IMR-90 (cell line): ENCODE results near the gene TKFC. TPM values are rescaled to one million over a fixed set of nuclear protein-coding genes. Genes with fewer than 3 reads are reported as not detected.
"Not testable (repeated sequence)": the region's sequence is repeated elsewhere in the genome, so short reads cannot be mapped to it uniquely, and the experiment has no call there.

Experiments used
- ATAC-seq: fragments of 200-7000 bp; cut with Tn5 transposase; 2 replicates; pipeline ENCODE4 v1.9.1; 2020; ENCODE audit warnings: low read depth, mild to moderate bottlenecking, moderate library complexity
- BruUV-seq: library from RNA; stranded (reverse); fragments of 400-500 nt; replicated peaks from 2 replicates; lab custom pipeline; 2021; lab: Mats Ljungman, UMichigan
- CTCF ChIA-PET: fragments of 300-600 bp; formaldehyde crosslinking; extraction: SDS; loops from one replicate; lab custom pipeline; 2021; ENCODE audit warnings: antibody characterized with exemption; lab: Yijun Ruan, JAX
- POLR2A ChIA-PET: fragments of 300-600 bp; sonication (Branson Sonifier 250); formaldehyde crosslinking; loops from one replicate; lab custom pipeline; 2022; ENCODE audit warnings: antibody characterized with exemption; ENCODE audit not compliant: unreplicated experiment; lab: Charles Lee
- DNase-seq: peaks from one replicate; pipeline ENCODE4 v3.0.0; 2013
- H2AFZ ChIP-seq: replicated peaks from 2 replicates; pipeline ENCODE3; 2013; ENCODE audit warnings: low read length, mild to moderate bottlenecking; ENCODE audit not compliant: poor library complexity
- H2AK5ac ChIP-seq: 2 replicates; pipeline ENCODE4 v1.6.1; 2013; ENCODE audit warnings: low read depth, low read length, inconsistent platforms
- H2AK9ac ChIP-seq: replicated peaks from 2 replicates; pipeline ENCODE3; 2013; ENCODE audit warnings: mild to moderate bottlenecking, low read depth, low read length, moderate library complexity; ENCODE audit not compliant: poor library complexity
- H2BK120ac ChIP-seq: 2 replicates; pipeline ENCODE4 v1.6.1; 2013; ENCODE audit warnings: low read depth, low read length, inconsistent platforms
- H2BK15ac ChIP-seq: 3 replicates; pipeline ENCODE4 v1.6.1; 2013; ENCODE audit warnings: low read depth, low read length, inconsistent platforms
- H2BK20ac ChIP-seq: 2 replicates; pipeline ENCODE4 v1.6.1; 2013; ENCODE audit warnings: low read depth, mild to moderate bottlenecking, inconsistent platforms, low read length, moderate library complexity
- H2BK5ac ChIP-seq: 2 replicates; pipeline ENCODE4 v1.6.1; 2013; ENCODE audit warnings: mild to moderate bottlenecking, low read depth, low read length, inconsistent platforms; ENCODE audit not compliant: poor library complexity, severe bottlenecking
- H3K14ac ChIP-seq: replicated peaks from 2 replicates; pipeline ENCODE4 v1.6.1; 2013; ENCODE audit warnings: low read depth, low read length, inconsistent platforms
- H3K18ac ChIP-seq: 2 replicates; pipeline ENCODE4 v1.6.1; 2013; ENCODE audit warnings: low read depth, low read length, control low read depth
- H3K23ac ChIP-seq: 2 replicates; pipeline ENCODE4 v1.6.1; 2013; ENCODE audit warnings: low read depth, low read length, inconsistent platforms
- H3K27ac ChIP-seq: 2 replicates; pipeline ENCODE4 v1.5.1; 2013; ENCODE audit warnings: mild to moderate bottlenecking, control low read depth, low read length; ENCODE audit not compliant: insufficient read depth
- H3K27me3 ChIP-seq: 2 replicates; pipeline ENCODE4 v1.6.1; 2013; ENCODE audit warnings: low read length; ENCODE audit not compliant: control insufficient read depth, insufficient read depth
- H3K36me3 ChIP-seq: 2 replicates; pipeline ENCODE4 v1.6.1; 2013; ENCODE audit warnings: low read length, mixed read lengths; ENCODE audit not compliant: control insufficient read depth, insufficient read depth
- H3K4ac ChIP-seq: 2 replicates; pipeline ENCODE4 v1.6.1; 2013; ENCODE audit warnings: low read depth, low read length, inconsistent platforms
- H3K4me1 ChIP-seq: 2 replicates; pipeline ENCODE4 v1.6.1; 2013; ENCODE audit warnings: low read length, mixed read lengths; ENCODE audit not compliant: control insufficient read depth, insufficient read depth
- H3K4me2 ChIP-seq: 2 replicates; pipeline ENCODE4 v1.6.1; 2013; ENCODE audit warnings: low read depth, mild to moderate bottlenecking, control low read depth, low read length, moderate library complexity
- H3K4me3 ChIP-seq: 2 replicates; pipeline ENCODE4 v1.5.1; 2013; ENCODE audit warnings: low read depth, mild to moderate bottlenecking, control low read depth, low read length, moderate library complexity; ENCODE audit not compliant: insufficient read depth
- H3K56ac ChIP-seq: 2 replicates; pipeline ENCODE4 v1.6.1; 2013; ENCODE audit warnings: low read length, inconsistent platforms; ENCODE audit not compliant: insufficient read depth; ENCODE audit errors: extremely low read depth
- H3K79me1 ChIP-seq, 2 experiments: 2 replicates each; pipeline ENCODE4 v1.6.1; 2013; ENCODE audit warnings: low read length in 2 of 2, inconsistent platforms in 1 of 2, low read depth in 1 of 2
- H3K9ac ChIP-seq: 2 replicates; pipeline ENCODE4 v1.6.1; 2013; ENCODE audit warnings: low read depth, low read length, control low read depth
- H3K9me1 ChIP-seq: 2 replicates; pipeline ENCODE4 v1.6.1; 2013; ENCODE audit warnings: low read length, inconsistent platforms; ENCODE audit not compliant: insufficient read depth
- H3K9me3 ChIP-seq: 2 replicates; pipeline ENCODE4 v1.6.1; 2013; ENCODE audit warnings: low read length; ENCODE audit not compliant: control insufficient read depth, insufficient read depth
- H4K20me1 ChIP-seq: 2 replicates; pipeline ENCODE4 v1.6.1; 2013; ENCODE audit warnings: low read length, inconsistent platforms; ENCODE audit not compliant: insufficient read depth
- H4K5ac ChIP-seq: 2 replicates; pipeline ENCODE4 v1.6.1; 2013; ENCODE audit warnings: mild to moderate bottlenecking, low read depth, low read length, control low read depth
- H4K8ac ChIP-seq, 2 experiments: 2 replicates each; pipeline ENCODE4 v1.6.1; 2013; ENCODE audit warnings: low read depth in 2 of 2, low read length in 2 of 2, control low read depth in 1 of 2, inconsistent platforms in 1 of 2
- H4K91ac ChIP-seq: 2 replicates; pipeline ENCODE4 v1.6.1; 2013; ENCODE audit warnings: low read depth, low read length, inconsistent platforms; ENCODE audit not compliant: insufficient read depth
- WGBS, 2 experiments: methylation state at CpG; one replicate each; pipeline versions ENCODE4 v1.1.5 to v1.1.7; 2013; ENCODE audit warnings: missing lambda C conversion rate in 2 of 2; ENCODE audit not compliant: insufficient read length in 1 of 2; ENCODE audit errors: extremely low coverage in 2 of 2; 5-methylcytosine and 5-hydroxymethylcytosine counted together
- dilution Hi-C: fragments of 300-500 bp; cut with HindIII; formaldehyde crosslinking; loops from one replicate; pipeline ENCODE4 v1.14.3; 2018; ENCODE audit warnings: low sequenced_read_pairs; ENCODE audit not compliant: unreplicated experiment
- in situ Hi-C: fragments of 300-500 bp; cut with MboI; formaldehyde crosslinking; loops from 3 replicates; pipeline ENCODE4 v1.14.3; 2019; ENCODE audit warnings: low sequenced_read_pairs, inconsistent platforms, mixed read lengths
- intact Hi-C: fragments of 100-400 bp; cut with micrococcal nuclease; formaldehyde crosslinking; loops from 2 replicates; pipeline ENCODE4 v1.10.0; 2022
- polyA plus RNA-seq, 3 experiments: library from polyadenylated mRNA; depleted of rRNA; stranded (reverse); fragments of >200 nt; gene quantifications; 2 replicates each; pipeline ENCODE4 v1.2.3, GENCODE V29; 2012; ENCODE audit warnings: low replicate concordance in 1 of 3
- total RNA-seq: library from RNA; depleted of rRNA; stranded (reverse); fragments of >200 nt; gene quantifications from 2 replicates; pipeline ENCODE4 v1.2.3, GENCODE V29; 2012
- TF ChIP-seq, protein P1 (sequence below): fragments of 150-350 bp; IDR thresholded peaks from 2 replicates; pipeline ENCODE4 v1.6.1; 2016; ENCODE audit warnings: low read depth, mild to moderate bottlenecking, low read length, moderate library complexity, borderline replicate concordance

TKFC gene
- total and polyA plus RNA-seq, 2 of the 4 experiments (the other 2 are of a cell fraction) = 10.4 to 30.8 TPM

DNA sequence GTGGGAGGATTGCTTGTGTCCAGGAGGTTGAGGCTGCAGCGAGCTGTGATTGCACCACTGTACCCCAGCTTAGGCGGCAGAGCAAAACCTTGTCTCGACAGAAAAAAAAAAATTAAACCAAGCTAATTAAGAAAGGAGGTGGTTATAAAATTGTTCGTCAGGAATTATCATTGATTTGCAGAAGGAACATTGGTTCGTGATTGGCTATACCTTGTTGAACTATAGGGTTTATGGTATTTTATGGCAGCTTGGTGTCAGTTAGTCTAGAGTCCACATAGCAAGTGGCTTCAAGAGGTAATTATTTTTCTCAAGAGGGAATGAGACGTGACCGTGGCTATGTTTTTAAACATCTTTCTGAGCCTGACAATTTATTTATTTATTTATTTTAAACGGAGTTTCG, 47.9 kb downstream of the TKFC start (continued):
- TF ChIP-seq, protein P1, sequence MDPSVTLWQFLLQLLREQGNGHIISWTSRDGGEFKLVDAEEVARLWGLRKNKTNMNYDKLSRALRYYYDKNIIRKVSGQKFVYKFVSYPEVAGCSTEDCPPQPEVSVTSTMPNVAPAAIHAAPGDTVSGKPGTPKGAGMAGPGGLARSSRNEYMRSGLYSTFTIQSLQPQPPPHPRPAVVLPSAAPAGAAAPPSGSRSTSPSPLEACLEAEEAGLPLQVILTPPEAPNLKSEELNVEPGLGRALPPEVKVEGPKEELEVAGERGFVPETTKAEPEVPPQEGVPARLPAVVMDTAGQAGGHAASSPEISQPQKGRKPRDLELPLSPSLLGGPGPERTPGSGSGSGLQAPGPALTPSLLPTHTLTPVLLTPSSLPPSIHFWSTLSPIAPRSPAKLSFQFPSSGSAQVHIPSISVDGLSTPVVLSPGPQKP = no peak

DNA sequence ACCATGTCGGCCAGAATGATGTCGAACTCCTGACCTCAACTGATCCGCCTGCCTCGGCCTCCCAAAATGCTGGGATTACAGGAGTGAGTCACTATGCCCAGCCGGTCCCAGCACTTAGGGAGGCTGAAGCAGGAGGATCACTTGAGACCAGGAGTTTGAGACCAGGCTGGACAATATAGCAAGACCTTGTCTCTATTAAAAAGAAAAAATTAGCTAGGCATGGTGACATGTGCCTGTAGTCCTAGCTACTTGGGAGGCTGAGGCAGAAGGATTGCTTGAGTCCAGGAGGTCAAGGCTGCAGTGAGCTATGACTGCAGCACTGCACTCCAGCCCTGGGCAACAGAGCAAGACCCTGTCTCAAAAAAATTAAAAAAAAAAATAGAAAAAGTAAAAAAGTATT, 50.8 kb downstream of the TKFC start:
- not testable (repeated sequence) for H3K9me1 ChIP-seq

More for the DNA sequence above, 50.8 kb downstream of the TKFC start:
- H4K8ac ChIP-seq, dilution Hi-C loops, H3K4me3 ChIP-seq, DNase-seq, H2AFZ ChIP-seq, H3K27me3 ChIP-seq, H3K27ac ChIP-seq, ATAC-seq, H3K18ac ChIP-seq, H2BK15ac ChIP-seq, POLR2A ChIA-PET, H3K79me1 ChIP-seq, H4K20me1 ChIP-seq, H2BK5ac ChIP-seq, H3K23ac ChIP-seq, H3K56ac ChIP-seq, H3K4me2 ChIP-seq, H2BK20ac ChIP-seq, H3K14ac ChIP-seq, in situ Hi-C loops, H3K9me3 ChIP-seq, H3K4me1 ChIP-seq, H3K9ac ChIP-seq, BruUV-seq, H2BK120ac ChIP-seq, H2AK5ac ChIP-seq, H4K91ac ChIP-seq, H4K5ac ChIP-seq, intact Hi-C loops, H3K36me3 ChIP-seq, H2AK9ac ChIP-seq, H3K4ac ChIP-seq: not testable (repeated sequence)
- WGBS, 2 experiments = 95% methylated on average over 4 of the region's 5 CpGs; no CpG with 5 or more reads in 1 of the 2 experiments
- CTCF ChIA-PET = interaction anchor here (5.0 kb wide), 1 partner anchor 49 kb away, joined by 72 read pairs; the partner anchor contains the start of genes DDB1 and TKFC
